Measurements from ENCODE around the gene ZBTB45. TPM values are rescaled to one million over a fixed set of nuclear protein-coding genes. Genes with fewer than 3 reads are reported as not detected.

ZBTB45 gene
- total and polyA plus RNA-seq, 9 of the 15 experiments (the other 6 are each of a cell fraction or from before 2014, with no cell fraction given), result 0.08 to 16.1 (median 1.8) TPM

DNA sequence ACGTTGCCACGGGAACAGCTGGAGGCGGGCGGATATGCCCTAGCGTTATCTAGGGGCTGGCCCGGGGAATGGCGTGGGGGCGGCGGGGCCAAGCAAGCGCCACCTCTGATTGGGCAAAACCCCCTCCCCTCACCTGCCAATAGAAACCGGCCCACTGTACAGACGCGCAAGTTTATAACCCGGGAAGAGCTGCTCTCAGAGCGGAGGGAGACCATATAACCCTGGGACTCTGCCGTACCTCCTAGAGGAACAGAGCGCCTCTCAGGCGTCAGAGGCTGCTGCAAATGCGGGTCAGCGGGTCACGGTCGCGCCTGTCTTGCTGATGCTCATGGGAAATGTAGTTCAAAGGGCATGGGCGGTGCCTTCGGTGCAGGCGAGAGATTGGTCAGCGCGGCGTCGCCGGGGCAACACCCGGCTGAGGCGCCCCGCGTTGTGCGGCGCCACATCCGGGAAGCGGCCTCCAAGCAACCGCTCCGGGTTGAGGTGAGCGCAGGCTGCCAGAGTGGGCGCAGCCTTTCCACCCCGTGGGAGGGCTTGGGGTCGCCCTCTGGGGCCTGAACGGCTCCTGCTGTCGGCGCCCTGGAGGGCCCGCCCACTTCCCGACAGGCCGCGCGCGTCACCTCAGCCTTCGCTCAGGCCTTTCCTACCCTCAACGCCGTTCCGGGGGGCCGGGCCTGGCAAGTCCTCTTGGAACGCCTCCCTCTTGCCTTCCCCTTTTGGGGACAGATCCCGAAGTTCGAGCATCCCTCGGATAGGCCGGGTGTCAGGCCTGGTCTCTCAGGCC is 43.7 kb downstream of the ZBTB45 start, which contains the start of gene ZNF446 (continued):
- TF ChIP-seq, protein P1, sequence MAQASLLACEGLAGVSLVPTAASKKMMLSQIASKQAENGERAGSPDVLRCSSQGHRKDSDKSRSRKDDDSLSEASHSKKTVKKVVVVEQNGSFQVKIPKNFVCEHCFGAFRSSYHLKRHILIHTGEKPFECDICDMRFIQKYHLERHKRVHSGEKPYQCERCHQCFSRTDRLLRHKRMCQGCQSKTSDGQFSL (CRISPR knock-in tag; IDR thresholded peaks at IDR 0.05), result no peak
- TF ChIP-seq, protein P1 (tag; IDR thresholded peaks at IDR 0.05), result no peak
- TF ChIP-seq SAFB (IDR thresholded peaks at IDR 0.05; ENCODE audit: borderline replicate concordance, low read depth, low read length) (peak; percentile 56; the same call in 1 of the 2 replicates), CEBPB (tag; IDR thresholded peaks at IDR 0.05) (no peak), MCM5 (IDR thresholded peaks at IDR 0.05; ENCODE audit: low read depth) (no peak), MBD2 (IDR thresholded peaks at IDR 0.05; ENCODE audit: borderline replicate concordance, low read depth) (peak; percentile 84), POLR2AphosphoS5 (IDR thresholded peaks at IDR 0.05; ENCODE audit: control insufficient read depth, insufficient read depth, low read depth, low read length) (peak; percentile 52; the same call in 1 of the 2 replicates), CSDE1 (IDR thresholded peaks at IDR 0.05) (peak in 1 of 2 experiments; percentile 72; a peak in 1 of 4 replicates), CAMTA2 (CRISPR knock-in tag; conservative IDR thresholded peaks at IDR 0.05) (peak; percentile 87; the same call in 1 of the 2 replicates), SRSF1 (IDR thresholded peaks at IDR 0.05; ENCODE audit: low read depth, low read length) (peak; percentile 74; the same call in 1 of the 2 replicates), ZNF717 (CRISPR knock-in tag; IDR thresholded peaks at IDR 0.05) (0 out of 2 replicates have a peak, but pooled peaks have one; percentile 8), DNMT1 (IDR thresholded peaks at IDR 0.05) (peak; percentile 59; the same call in 1 of the 2 replicates), ZNF12 (CRISPR knock-in tag; IDR thresholded peaks at IDR 0.05) (peak; percentile 50; the same call in 1 of the 2 replicates)
- TF ChIP-seq, protein P2, sequence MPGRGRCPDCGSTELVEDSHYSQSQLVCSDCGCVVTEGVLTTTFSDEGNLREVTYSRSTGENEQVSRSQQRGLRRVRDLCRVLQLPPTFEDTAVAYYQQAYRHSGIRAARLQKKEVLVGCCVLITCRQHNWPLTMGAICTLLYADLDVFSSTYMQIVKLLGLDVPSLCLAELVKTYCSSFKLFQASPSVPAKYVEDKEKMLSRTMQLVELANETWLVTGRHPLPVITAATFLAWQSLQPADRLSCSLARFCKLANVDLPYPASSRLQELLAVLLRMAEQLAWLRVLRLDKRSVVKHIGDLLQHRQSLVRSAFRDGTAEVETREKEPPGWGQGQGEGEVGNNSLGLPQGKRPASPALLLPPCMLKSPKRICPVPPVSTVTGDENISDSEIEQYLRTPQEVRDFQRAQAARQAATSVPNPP (IDR thresholded peaks at IDR 0.05; ENCODE audit: borderline replicate concordance, insufficient read depth, insufficient read length), result no peak
- TF ChIP-seq, protein P3, sequence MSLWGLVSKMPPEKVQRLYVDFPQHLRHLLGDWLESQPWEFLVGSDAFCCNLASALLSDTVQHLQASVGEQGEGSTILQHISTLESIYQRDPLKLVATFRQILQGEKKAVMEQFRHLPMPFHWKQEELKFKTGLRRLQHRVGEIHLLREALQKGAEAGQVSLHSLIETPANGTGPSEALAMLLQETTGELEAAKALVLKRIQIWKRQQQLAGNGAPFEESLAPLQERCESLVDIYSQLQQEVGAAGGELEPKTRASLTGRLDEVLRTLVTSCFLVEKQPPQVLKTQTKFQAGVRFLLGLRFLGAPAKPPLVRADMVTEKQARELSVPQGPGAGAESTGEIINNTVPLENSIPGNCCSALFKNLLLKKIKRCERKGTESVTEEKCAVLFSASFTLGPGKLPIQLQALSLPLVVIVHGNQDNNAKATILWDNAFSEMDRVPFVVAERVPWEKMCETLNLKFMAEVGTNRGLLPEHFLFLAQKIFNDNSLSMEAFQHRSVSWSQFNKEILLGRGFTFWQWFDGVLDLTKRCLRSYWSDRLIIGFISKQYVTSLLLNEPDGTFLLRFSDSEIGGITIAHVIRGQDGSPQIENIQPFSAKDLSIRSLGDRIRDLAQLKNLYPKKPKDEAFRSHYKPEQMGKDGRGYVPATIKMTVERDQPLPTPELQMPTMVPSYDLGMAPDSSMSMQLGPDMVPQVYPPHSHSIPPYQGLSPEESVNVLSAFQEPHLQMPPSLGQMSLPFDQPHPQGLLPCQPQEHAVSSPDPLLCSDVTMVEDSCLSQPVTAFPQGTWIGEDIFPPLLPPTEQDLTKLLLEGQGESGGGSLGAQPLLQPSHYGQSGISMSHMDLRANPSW (CRISPR knock-in tag; IDR thresholded peaks at IDR 0.05), result peak; percentile 93
- TF ChIP-seq, protein P4, sequence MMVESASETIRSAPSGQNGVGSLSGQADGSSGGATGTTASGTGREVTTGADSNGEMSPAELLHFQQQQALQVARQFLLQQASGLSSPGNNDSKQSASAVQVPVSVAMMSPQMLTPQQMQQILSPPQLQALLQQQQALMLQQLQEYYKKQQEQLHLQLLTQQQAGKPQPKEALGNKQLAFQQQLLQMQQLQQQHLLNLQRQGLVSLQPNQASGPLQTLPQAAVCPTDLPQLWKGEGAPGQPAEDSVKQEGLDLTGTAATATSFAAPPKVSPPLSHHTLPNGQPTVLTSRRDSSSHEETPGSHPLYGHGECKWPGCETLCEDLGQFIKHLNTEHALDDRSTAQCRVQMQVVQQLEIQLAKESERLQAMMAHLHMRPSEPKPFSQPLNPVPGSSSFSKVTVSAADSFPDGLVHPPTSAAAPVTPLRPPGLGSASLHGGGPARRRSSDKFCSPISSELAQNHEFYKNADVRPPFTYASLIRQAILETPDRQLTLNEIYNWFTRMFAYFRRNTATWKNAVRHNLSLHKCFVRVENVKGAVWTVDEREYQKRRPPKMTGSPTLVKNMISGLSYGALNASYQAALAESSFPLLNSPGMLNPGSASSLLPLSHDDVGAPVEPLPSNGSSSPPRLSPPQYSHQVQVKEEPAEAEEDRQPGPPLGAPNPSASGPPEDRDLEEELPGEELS (CRISPR knock-in tag; IDR thresholded peaks at IDR 0.05; ENCODE audit: borderline replicate concordance), result no peak
- TF ChIP-seq, protein P5, sequence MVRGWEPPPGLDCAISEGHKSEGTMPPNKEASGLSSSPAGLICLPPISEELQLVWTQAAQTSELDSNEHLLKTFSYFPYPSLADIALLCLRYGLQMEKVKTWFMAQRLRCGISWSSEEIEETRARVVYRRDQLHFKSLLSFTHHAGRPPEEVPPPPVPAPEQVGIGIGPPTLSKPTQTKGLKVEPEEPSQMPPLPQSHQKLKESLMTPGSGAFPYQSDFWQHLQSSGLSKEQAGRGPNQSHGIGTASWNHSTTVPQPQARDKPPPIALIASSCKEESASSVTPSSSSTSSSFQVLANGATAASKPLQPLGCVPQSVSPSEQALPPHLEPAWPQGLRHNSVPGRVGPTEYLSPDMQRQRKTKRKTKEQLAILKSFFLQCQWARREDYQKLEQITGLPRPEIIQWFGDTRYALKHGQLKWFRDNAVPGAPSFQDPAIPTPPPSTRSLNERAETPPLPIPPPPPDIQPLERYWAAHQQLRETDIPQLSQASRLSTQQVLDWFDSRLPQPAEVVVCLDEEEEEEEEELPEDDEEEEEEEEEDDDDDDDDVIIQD (CRISPR knock-in tag; IDR thresholded peaks at IDR 0.05), result no peak

Data from K562 (cell line).